Left renal pelvis (tissue), 4 donors: Measurements from ENCODE around the gene KRTAP24-1. TPM values are rescaled to one million over a fixed set of nuclear protein-coding genes. Genes with fewer than 3 reads are reported as not detected.

Experiments used
- DNase-seq, 4 donors: peaks; one replicate each; pipeline ENCODE4 v3.0.0-alpha.2; 2013; ENCODE audit warnings: low read depth in 4 of 4, low spot score in 3 of 4
- polyA plus RNA-seq, 4 donors: library from polyadenylated mRNA; unstranded; fragments of 120-200 nt; gene quantifications; one replicate each; pipeline ENCODE4 v1.2.1, GENCODE V29; 2013; ENCODE audit not compliant: insufficient read length in 4 of 4

Gene KRTAP24-1
- polyA plus RNA-seq, 4 donors, result not detected

GRCh38 chr21:30238168-30238567, 44.6 kb downstream of the KRTAP24-1 start:
- DNase-seq, result no peak

GRCh38 chr21:30234643-30235042, 48.1 kb downstream of the KRTAP24-1 start:
- no peak for DNase-seq

- DNase-seq, result no peak
These were observed 48.7 kb downstream of the KRTAP24-1 start for GRCh38 chr21:30234050-30234449.

DNA sequence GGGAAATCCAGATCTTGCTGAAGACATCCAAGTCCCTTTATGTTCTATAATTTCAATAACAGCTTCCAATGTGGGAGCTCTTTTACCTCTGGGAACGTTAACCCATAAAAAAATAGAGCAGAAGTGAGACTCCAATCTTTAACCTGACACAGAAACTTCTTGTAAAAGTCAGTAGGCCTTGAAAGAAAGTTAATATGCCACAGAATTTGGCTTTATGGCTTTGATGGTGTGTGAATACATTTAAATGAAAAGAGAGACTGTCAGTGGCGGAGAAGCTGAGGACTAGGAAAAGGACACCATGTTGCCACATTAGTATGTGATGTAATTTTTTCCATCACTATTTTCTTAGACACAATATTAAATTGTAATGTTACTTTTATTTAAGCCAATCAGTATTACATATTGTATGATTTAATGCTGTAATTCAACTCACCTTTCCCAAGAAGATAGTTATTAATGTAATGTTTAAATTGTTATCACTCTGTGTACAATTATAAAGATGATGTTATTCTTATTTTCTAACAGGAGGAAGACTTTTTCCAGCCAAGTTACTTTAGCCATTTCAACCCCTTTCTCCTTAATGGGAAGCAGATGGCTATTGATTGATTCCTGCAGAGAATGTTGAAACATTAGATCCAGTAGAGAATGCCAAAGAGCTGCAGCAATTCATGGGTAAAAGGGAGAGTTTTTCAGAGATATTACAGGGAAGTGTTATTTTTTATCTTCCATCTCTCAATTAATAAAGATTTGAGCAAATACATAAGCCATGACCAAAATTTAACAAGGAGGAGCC, 49.3 kb downstream of the KRTAP24-1 start:
- no peak for DNase-seq

- no peak for DNase-seq
These were observed 50.7 kb downstream of the KRTAP24-1 start for GRCh38 chr21:30232011-30232410.

Other genes starting within 250 kb of the KRTAP24-1 start
- gene CLDN17, start 116.1 kb downstream of the KRTAP24-1 start, polyA plus RNA-seq, result not detected
- 10 to 100 TPM in 3 of 4 donors, 1 to 10 TPM in 1; 1.1 to 81.3 (median 59.7) TPM for gene CLDN8, start 66.9 kb downstream of the KRTAP24-1 start, polyA plus RNA-seq
- gene KRTAP25-1, start 6.6 kb upstream of the KRTAP24-1 start, polyA plus RNA-seq, result not detected
- gene KRTAP26-1, start 37.4 kb upstream of the KRTAP24-1 start, polyA plus RNA-seq, result not detected
- not detected for gene KRTAP27-1, start 54.7 kb upstream of the KRTAP24-1 start, polyA plus RNA-seq
- not detected for gene KRTAP23-1, start 65.7 kb upstream of the KRTAP24-1 start, polyA plus RNA-seq
- not detected for gene KRTAP13-2, start 89.3 kb upstream of the KRTAP24-1 start, polyA plus RNA-seq
- not detected for gene KRTAP13-1, start 113.1 kb upstream of the KRTAP24-1 start, polyA plus RNA-seq
- not detected for gene KRTAP13-3, start 143.0 kb upstream of the KRTAP24-1 start, polyA plus RNA-seq
- gene KRTAP13-4, start 147.3 kb upstream of the KRTAP24-1 start, polyA plus RNA-seq, result not detected
- gene KRTAP15-1, start 157.3 kb upstream of the KRTAP24-1 start, polyA plus RNA-seq, result not detected
- gene KRTAP19-1, start 197.4 kb upstream of the KRTAP24-1 start, polyA plus RNA-seq, result not detected
- not detected for gene KRTAP19-2, start 204.5 kb upstream of the KRTAP24-1 start, polyA plus RNA-seq
- not detected for gene KRTAP19-3, start 209.1 kb upstream of the KRTAP24-1 start, polyA plus RNA-seq
- not detected for gene KRTAP19-4, start 214.2 kb upstream of the KRTAP24-1 start, polyA plus RNA-seq
- gene KRTAP19-5, start 219.2 kb upstream of the KRTAP24-1 start, polyA plus RNA-seq, result not detected